Coronary artery (tissue), 2 donors: ENCODE data around the gene TNRC18.

ENCODE experiments used
- DNase-seq: peaks from one replicate; pipeline ENCODE4 v3.0.0-alpha.2; 2017; ENCODE audit warnings: low spot score
- H3K27ac ChIP-seq, 2 donors: fragments of 200-600 bp; sonication (generic); one replicate each; pipeline ENCODE4 v1.5.1; 2016 to 2019
- H3K4me3 ChIP-seq: fragments of 200-600 bp; sonication (generic); 2 replicates; pipeline ENCODE4 v1.5.1; 2016; ENCODE audit warnings: mild to moderate bottlenecking, moderate library complexity
- TF ChIP-seq, protein P1 (sequence below): fragments of 200-600 bp; sonication (generic); IDR thresholded peaks from one replicate; pipeline ENCODE4 v1.5.1; 2019; ENCODE audit warnings: antibody characterized with exemption

TNRC18 gene

DNA sequence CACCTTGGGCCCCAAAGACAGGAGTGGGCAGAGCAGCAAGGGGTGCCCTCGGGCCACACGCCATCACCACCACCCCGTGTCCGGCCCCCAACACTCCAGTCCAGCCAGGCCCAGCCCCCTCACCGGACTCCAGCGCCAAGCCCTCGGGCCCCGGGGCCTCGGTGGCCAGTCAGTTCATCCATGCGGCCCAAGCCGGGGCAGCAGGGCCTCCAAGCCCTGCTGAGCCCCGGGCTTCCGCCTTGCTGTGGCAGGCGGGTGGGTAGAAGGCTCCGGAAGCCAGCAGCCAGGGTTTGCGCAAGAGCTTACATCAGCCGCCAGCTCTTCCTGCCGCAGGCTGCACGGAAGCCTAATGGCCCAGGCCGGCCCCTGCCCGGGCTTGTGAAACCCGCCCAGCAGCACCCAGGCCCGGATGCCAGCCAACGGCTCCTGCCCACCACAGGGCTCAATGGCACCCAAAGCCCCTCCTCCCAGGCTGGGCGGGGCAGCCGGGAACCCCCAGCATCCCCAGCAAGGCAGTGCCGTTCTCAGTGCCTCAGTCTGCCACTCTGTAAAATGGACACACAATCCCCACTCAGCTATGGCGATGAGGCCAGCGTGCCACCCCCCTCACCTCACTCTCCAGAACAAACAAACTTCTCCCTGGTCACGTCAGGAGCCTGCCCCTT lies 26.5 kb downstream of the TNRC18 start:
- Histone ChIP-seq H3K27ac (peak overlapping the region; percentile 52 to 88), H3K4me3 (peak overlapping the region; percentile 64)
- TF ChIP-seq, protein P1, sequence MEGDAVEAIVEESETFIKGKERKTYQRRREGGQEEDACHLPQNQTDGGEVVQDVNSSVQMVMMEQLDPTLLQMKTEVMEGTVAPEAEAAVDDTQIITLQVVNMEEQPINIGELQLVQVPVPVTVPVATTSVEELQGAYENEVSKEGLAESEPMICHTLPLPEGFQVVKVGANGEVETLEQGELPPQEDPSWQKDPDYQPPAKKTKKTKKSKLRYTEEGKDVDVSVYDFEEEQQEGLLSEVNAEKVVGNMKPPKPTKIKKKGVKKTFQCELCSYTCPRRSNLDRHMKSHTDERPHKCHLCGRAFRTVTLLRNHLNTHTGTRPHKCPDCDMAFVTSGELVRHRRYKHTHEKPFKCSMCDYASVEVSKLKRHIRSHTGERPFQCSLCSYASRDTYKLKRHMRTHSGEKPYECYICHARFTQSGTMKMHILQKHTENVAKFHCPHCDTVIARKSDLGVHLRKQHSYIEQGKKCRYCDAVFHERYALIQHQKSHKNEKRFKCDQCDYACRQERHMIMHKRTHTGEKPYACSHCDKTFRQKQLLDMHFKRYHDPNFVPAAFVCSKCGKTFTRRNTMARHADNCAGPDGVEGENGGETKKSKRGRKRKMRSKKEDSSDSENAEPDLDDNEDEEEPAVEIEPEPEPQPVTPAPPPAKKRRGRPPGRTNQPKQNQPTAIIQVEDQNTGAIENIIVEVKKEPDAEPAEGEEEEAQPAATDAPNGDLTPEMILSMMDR = no peak
- peak; percentile 83 for DNase-seq

DNA sequence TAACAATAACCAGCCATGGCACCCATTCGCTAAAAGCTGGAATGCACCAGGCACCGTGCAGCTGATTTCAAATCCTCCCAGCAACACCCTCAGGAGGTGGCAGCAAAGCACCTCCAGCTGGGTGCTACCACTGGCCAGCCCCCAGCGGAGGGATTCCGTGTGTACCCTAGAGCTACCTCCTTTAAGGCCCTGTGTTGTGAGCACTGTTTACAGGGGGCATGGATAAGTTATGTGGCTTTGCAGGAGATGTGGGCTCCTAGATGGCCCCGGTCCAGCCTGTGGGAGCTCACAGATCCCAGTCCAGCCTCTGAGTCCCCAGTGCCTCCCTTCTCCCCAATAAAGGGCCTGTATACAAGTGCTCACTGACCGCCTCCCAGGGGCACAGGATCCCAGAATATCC lies 27.1 kb downstream of the TNRC18 start:
- DNase-seq = no peak
- peak overlapping the region; percentile 64 for H3K4me3 ChIP-seq
- peak overlapping the region; percentile 52 to 88 for H3K27ac ChIP-seq
- TF ChIP-seq, protein P1 = no peak

DNA sequence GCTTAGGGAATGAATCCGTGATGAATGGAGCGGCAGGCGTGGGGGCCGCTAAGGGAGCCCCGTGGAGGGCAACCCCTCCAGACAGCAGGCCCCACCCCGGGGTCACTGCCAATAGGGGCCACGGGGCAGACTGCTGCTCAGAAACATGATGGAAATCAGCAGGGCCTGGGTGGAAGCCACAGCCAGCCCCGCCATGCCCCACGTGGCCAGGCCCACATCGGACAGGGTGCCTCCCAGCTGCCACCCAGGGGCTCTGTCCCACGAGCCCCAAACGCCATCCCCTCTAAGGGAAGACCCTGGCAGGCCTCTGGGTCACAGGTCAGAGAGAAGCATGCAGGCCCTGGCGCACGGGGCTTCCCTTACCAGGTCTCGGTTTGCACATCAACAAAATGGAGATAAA lies 28.4 kb downstream of the TNRC18 start:
- TF ChIP-seq, protein P1 = no peak
- Histone ChIP-seq H3K4me3 (peak overlapping the region; percentile 9), H3K27ac (peak overlapping the region in 1 of 2 donors; percentile 31)
- no peak for DNase-seq

DNA sequence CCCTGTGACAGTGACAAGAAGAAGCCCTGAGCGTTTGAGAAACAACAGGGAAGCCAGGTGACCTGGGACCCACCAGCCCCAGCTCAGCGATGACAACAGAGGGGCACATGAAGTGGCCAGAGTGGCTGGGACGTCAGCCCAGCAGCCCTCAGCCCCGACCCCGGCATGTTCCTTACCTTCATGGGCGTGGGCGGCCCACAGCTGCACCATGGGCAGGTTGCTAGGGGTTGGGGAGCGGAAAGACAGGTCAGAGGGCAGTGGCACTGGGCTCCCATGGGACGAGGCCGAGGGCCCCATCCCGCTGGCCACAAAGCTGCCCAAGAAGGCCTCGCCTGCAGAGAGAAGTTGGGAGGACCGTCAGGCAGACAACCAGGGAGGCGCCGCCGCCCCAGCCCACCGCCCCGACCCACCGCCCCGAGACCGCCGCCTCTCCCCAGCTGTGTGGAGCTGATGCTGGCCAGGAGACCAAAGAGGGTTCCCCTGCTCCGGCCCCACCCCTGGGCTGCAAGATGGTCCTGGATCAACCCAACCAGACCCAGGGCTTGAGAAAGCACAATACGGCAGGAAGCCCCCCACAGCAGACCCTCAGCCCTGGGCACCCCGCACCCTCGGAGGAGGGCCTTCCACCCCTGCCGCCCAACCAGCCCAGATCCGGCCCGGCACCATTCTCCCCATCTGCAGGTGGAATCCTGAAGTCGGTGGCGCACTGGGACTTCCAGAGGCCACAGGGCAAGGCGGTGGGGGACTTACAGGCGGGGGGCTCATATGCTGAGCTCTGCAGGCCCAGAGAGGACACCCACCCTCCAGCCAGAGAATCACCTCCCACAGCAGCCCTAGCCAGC lies 29.1 kb downstream of the TNRC18 start:
- Histone ChIP-seq H3K4me3 (no peak overlapping the region), H3K27ac (no peak overlapping the region)
- TF ChIP-seq, protein P1 = no peak
- no peak for DNase-seq

DNA sequence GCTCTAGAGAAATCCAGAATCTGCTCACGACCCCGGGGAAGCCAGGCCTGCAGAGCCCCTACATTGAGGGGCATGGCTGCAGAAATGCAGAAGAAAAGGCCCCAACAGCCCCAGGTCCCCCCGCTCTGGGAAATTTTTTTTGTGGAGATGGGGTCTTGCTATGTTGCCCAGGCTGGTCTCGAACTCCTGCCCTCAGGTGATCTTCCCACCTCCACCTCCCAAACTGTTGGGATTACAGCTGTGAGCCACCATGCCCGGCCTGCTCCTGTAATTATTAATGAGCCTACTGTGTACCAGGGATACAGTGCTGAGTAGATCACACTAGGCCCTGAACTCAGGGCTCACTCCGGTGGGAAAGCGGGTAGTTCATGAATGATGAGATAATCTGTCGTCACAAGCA lies 29.9 kb downstream of the TNRC18 start:
- DNase-seq = no peak
- TF ChIP-seq, protein P1 = no peak

DNA sequence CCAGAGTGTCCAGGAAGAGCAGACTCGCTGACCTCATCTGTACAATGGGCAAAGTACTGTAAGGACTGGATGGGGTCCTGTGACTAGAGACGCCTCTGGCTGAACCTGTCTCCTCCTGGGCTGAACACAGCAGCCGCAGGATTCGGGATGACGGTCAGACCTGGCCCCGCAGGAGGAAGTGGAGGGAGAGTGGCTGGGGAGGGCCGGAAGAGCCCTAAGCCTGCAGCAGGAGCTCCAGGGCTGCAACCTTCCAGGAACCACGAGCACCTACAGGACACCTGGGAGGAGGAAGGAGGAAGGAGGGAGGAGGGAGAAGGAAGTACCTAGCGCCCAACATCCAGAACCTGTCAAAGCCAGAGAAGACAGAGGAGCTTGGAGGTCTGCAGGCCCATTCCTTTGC lies 30.3 kb downstream of the TNRC18 start:
- Histone ChIP-seq H3K4me3 (no peak overlapping the region), H3K27ac (no peak overlapping the region)
- DNase-seq = no peak
- TF ChIP-seq, protein P1 = no peak

More for the DNA sequence above, 29.9 kb downstream of the TNRC18 start:
- no peak overlapping the region for H3K4me3 ChIP-seq
- no peak overlapping the region for H3K27ac ChIP-seq
